ENCODE data around the gene HDAC9.

Gene HDAC9

DNA sequence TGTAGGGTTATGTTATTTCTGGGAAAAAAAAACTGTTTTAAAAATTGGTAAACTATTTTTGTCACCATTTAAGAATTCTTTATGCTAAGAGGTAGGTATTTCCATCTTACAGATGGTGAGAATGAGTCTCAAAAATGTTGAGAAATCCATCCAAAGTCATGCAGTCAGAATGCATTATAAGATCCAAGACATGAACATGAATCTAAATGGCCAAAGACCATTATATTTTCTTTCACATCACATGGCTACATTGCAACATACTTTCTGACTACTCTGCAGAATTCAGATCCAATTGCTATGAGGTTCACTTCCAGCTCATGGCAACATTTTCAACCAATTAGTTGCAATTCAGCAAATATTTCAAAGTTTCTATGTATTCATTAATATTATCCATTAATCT is 440.7 kb downstream of the HDAC9 start:
- no peak for DNase-seq (ENCODE audit: low read depth, low spot score)
- no peak overlapping the region for H3K4me3 ChIP-seq (ENCODE audit: low read depth, low read length)
- in situ Hi-C loops (cut with HindIII; ENCODE audit: low sequenced_read_pairs), result no loop called here
- TF ChIP-seq, protein P1, sequence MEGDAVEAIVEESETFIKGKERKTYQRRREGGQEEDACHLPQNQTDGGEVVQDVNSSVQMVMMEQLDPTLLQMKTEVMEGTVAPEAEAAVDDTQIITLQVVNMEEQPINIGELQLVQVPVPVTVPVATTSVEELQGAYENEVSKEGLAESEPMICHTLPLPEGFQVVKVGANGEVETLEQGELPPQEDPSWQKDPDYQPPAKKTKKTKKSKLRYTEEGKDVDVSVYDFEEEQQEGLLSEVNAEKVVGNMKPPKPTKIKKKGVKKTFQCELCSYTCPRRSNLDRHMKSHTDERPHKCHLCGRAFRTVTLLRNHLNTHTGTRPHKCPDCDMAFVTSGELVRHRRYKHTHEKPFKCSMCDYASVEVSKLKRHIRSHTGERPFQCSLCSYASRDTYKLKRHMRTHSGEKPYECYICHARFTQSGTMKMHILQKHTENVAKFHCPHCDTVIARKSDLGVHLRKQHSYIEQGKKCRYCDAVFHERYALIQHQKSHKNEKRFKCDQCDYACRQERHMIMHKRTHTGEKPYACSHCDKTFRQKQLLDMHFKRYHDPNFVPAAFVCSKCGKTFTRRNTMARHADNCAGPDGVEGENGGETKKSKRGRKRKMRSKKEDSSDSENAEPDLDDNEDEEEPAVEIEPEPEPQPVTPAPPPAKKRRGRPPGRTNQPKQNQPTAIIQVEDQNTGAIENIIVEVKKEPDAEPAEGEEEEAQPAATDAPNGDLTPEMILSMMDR (IDR thresholded peaks at IDR 0.05; ENCODE audit: low read depth, low read length), result no peak

- in situ Hi-C loops (cut with HindIII; ENCODE audit: low sequenced_read_pairs), result no loop called here
- no peak overlapping the region for H3K4me3 ChIP-seq (ENCODE audit: low read depth, low read length)
- TF ChIP-seq, protein P1 (IDR thresholded peaks at IDR 0.05; ENCODE audit: low read depth, low read length), result no peak
- no peak for DNase-seq (ENCODE audit: low read depth, low spot score)
These were observed 444.4 kb downstream of the HDAC9 start for GRCh38 chr7:18939771-18940592.

DNA sequence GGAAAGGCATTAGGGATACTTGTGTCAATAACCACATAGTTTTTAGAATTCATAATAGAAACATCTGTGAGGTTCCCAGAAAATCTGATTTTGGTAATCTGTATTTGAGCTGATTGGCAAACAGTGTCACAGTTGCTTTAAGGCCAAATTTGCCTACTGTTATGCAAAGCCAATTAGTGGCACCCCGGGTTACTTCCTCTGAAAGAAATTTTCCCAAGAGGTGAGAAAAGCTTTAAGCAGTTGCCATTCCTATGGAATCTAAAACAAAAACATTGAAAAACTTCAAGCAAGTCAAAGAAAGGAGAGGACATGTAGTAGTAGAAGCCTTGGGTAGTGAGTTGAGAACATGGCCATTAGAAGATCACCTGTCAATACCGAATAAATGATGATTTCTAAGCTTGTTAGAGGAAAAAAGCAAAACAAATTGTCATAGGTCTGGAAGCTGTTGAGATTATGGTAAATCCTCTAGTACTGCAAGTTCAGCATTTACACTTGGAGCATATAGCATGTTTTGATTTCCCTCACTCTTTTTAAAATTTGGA is 445.1 kb downstream of the HDAC9 start:
- TF ChIP-seq, protein P1 (IDR thresholded peaks at IDR 0.05; ENCODE audit: low read depth, low read length), result no peak
- DNase-seq (ENCODE audit: low read depth, low spot score), result no peak
- in situ Hi-C loops (cut with HindIII; ENCODE audit: low sequenced_read_pairs), result no loop called here
- H3K4me3 ChIP-seq (ENCODE audit: low read depth, low read length), result no peak overlapping the region

GRCh38 chr7:18941207-18941606 is 445.7 kb downstream of the HDAC9 start:
- no peak overlapping the region for H3K4me3 ChIP-seq (ENCODE audit: low read depth, low read length)
- peak; percentile 35 for DNase-seq (ENCODE audit: low read depth, low spot score)
- in situ Hi-C loops (cut with HindIII; ENCODE audit: low sequenced_read_pairs), result no loop called here
- TF ChIP-seq, protein P1 (IDR thresholded peaks at IDR 0.05; ENCODE audit: low read depth, low read length), result no peak

DNA sequence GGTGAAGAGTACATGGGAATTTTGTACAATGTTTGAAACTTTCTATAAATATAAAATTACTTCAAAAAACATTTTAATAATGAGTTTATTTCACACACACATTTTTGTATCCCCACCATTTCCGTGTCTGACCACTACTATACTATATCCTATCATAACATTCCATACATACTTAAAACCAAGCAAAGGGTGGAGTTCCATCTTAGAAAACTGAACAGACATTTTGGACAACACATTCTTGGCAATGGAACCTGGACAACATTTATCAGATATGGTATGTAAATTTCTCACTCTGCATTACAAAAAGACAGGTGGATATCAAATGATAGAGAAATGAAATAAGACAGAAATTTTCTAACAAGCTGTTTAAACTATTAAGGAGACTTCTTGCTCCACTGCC is 453.0 kb downstream of the HDAC9 start:
- in situ Hi-C loops (cut with HindIII; ENCODE audit: low sequenced_read_pairs), result no loop called here
- no peak overlapping the region for H3K4me3 ChIP-seq (ENCODE audit: low read depth, low read length)
- TF ChIP-seq, protein P1 (IDR thresholded peaks at IDR 0.05; ENCODE audit: low read depth, low read length), result no peak
- DNase-seq (ENCODE audit: low read depth, low spot score), result no peak

GRCh38 chr7:18952846-18953245 is 457.3 kb downstream of the HDAC9 start:
- TF ChIP-seq, protein P1 (IDR thresholded peaks at IDR 0.05; ENCODE audit: low read depth, low read length), result no peak
- no peak overlapping the region for H3K4me3 ChIP-seq (ENCODE audit: low read depth, low read length)
- in situ Hi-C loops (cut with HindIII; ENCODE audit: low sequenced_read_pairs), result no loop called here
- DNase-seq (ENCODE audit: low read depth, low spot score), result no peak

All from astrocyte of the spinal cord (primary cell).